LNCaP clone FGC (cell line): Measurements from ENCODE around the gene PPT2.

ENCODE experiments used
- DNase-seq: peaks from one replicate; pipeline ENCODE4 v3.0.0-alpha.2; 2011; ENCODE audit warnings: low read depth
- H3K4me3 ChIP-seq: 2 replicates; pipeline ENCODE4 v1.5.1; 2011; ENCODE audit warnings: mild to moderate bottlenecking, low read depth, low read length, control low read depth
- CTCF ChIP-seq: IDR thresholded peaks from 2 replicates; pipeline ENCODE4 v1.5.1; 2012; ENCODE audit warnings: mild to moderate bottlenecking; ENCODE audit not compliant: control insufficient read depth, insufficient read depth; ENCODE audit errors: extremely low read depth

PPT2 gene, protein sequence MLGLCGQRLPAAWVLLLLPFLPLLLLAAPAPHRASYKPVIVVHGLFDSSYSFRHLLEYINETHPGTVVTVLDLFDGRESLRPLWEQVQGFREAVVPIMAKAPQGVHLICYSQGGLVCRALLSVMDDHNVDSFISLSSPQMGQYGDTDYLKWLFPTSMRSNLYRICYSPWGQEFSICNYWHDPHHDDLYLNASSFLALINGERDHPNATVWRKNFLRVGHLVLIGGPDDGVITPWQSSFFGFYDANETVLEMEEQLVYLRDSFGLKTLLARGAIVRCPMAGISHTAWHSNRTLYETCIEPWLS

GRCh38 chr6:32153564-32154513 lies at the start of gene PPT2:
Gene PPT2, plus strand, starts transcription at chr6:32154141. Its CDS starts 454 bp downstream, at chr6:32154595.
- DNase-seq: no peak
- H3K4me3 ChIP-seq: peak within 1 kb of the TSS; percentile 77
- TF ChIP-seq CTCF: no peak

GRCh38 chr6:32105433-32105832 lies 48.5 kb upstream of the PPT2 start:
- DNase-seq: no peak
- no peak overlapping the region for H3K4me3 ChIP-seq
- TF ChIP-seq CTCF: no peak

GRCh38 chr6:32107406-32107805 lies 46.5 kb upstream of the PPT2 start:
- no peak overlapping the region for H3K4me3 ChIP-seq
- DNase-seq: no peak

GRCh38 chr6:32108094-32108627 lies 45.8 kb upstream of the PPT2 start:
- DNase-seq: no peak
- no peak for TF ChIP-seq CTCF
- no peak overlapping the region for H3K4me3 ChIP-seq

More at GRCh38 chr6:32107406-32107805, 46.5 kb upstream of the PPT2 start:
- no peak for TF ChIP-seq CTCF

GRCh38 chr6:32108727-32109113 lies 45.2 kb upstream of the PPT2 start:
- no peak for TF ChIP-seq CTCF
- H3K4me3 ChIP-seq: no peak overlapping the region
- no peak for DNase-seq

GRCh38 chr6:32109114-32109764 lies 44.7 kb upstream of the PPT2 start, which contains the start of gene TNXB:
Gene TNXB, minus strand, starts transcription at chr6:32109338. Its CDS starts 11,140 bp downstream, at chr6:32098198.
- H3K4me3 ChIP-seq: no peak within 1 kb of the TSS
- DNase-seq: no peak
- no peak for TF ChIP-seq CTCF
